ENCODE measurements around the gene KCNC2. TPM values are rescaled to one million over a fixed set of nuclear protein-coding genes. Genes with fewer than 3 reads are reported as not detected.

KCNC2 gene
- total and polyA plus RNA-seq, 2 donors (not counting 3 experiments of a cell fraction or from before 2014, with no cell fraction given) = not detected

DNA sequence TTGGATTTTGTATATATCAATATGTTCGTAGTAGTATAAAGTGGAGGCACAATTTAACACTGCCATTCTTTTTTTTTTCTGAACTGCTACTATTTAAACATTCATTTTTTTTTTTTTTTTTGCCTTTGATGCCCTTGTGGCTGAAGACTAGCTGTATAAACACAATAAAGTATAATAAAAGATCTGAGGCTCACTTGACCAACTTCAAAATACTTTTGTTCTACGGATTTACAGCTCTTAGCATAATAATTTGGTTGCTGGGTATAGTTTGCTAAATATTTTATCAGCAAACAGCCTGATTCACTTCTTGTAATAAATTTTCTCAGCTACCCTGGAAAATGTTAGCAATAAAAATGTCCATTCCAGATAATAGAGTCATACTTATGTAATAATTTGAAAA is 128.3 kb downstream of the KCNC2 start:
- DNase-seq (ENCODE audit: low read depth, low spot score) = no peak
- BruUV-seq (replicated peaks) = no TSS peak
- TF ChIP-seq EZH2 (IDR thresholded peaks at IDR 0.05; ENCODE audit: borderline replicate concordance, low read depth, low read length, severe bottlenecking) (no peak), POLR2A (IDR thresholded peaks at IDR 0.05; ENCODE audit: low read depth, low read length) (no peak), FOS (IDR thresholded peaks at IDR 0.05; ENCODE audit: borderline replicate concordance, insufficient read depth, low read length) (no peak), POLR2AphosphoS5 (IDR thresholded peaks at IDR 0.05; ENCODE audit: insufficient read depth, low read depth, low read length) (no peak), MYC (IDR thresholded peaks at IDR 0.05; ENCODE audit: low read depth, low read length) (no peak), JUN (IDR thresholded peaks at IDR 0.05; ENCODE audit: borderline replicate concordance, insufficient read depth, insufficient read length, low read depth) (no peak), GATA2 (IDR thresholded peaks at IDR 0.05; ENCODE audit: insufficient read depth, insufficient read length, low read depth, low read length) (no peak)
- TF ChIP-seq, protein P1, sequence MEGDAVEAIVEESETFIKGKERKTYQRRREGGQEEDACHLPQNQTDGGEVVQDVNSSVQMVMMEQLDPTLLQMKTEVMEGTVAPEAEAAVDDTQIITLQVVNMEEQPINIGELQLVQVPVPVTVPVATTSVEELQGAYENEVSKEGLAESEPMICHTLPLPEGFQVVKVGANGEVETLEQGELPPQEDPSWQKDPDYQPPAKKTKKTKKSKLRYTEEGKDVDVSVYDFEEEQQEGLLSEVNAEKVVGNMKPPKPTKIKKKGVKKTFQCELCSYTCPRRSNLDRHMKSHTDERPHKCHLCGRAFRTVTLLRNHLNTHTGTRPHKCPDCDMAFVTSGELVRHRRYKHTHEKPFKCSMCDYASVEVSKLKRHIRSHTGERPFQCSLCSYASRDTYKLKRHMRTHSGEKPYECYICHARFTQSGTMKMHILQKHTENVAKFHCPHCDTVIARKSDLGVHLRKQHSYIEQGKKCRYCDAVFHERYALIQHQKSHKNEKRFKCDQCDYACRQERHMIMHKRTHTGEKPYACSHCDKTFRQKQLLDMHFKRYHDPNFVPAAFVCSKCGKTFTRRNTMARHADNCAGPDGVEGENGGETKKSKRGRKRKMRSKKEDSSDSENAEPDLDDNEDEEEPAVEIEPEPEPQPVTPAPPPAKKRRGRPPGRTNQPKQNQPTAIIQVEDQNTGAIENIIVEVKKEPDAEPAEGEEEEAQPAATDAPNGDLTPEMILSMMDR (IDR thresholded peaks at IDR 0.05; ENCODE audit: extremely low read depth in 1 of 2, insufficient read depth in 1 of 2, low read depth in 1 of 2, low read length in 2 of 2) = no peak
- TF ChIP-seq, protein P2, sequence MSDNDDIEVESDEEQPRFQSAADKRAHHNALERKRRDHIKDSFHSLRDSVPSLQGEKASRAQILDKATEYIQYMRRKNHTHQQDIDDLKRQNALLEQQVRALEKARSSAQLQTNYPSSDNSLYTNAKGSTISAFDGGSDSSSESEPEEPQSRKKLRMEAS (IDR thresholded peaks at IDR 0.05; ENCODE audit: insufficient read depth, insufficient read length) = no peak
- Histone ChIP-seq H4K20me1 (replicated peaks; ENCODE audit: control insufficient read depth, extremely low read depth, insufficient read depth, low read length) (no peaks in the 10 kb centered on the region), H3K79me2 (ENCODE audit: control insufficient read depth, insufficient read depth, low read length) (no peaks in the 10 kb centered on the region), H2AFZ (ENCODE audit: low read depth, low read length) (no peak overlapping the region), H3K36me3 (ENCODE audit: control insufficient read depth in 2 of 2, extremely low read depth in 1 of 2, insufficient read depth in 2 of 2, low read length in 2 of 2) (no peaks in the 10 kb centered on the region), H3K27ac (ENCODE audit: insufficient read depth, low read depth, low read length) (no peak overlapping the region), H3K4me1 (ENCODE audit: control insufficient read depth, extremely low read depth, insufficient read depth, low read length) (no peaks in the 10 kb centered on the region), H3K9me3 (replicated peaks; ENCODE audit: control insufficient read depth, insufficient read depth, low read length) (no peaks in the 10 kb centered on the region), H3K4me2 (ENCODE audit: insufficient read depth, low read length) (no peak overlapping the region), H3K9me1 (replicated peaks; ENCODE audit: control insufficient read depth, extremely low read depth, insufficient read depth, low read length) (no peaks in the 10 kb centered on the region), H3K27me3 (ENCODE audit: control insufficient read depth in 2 of 2, insufficient read depth in 2 of 2, low read length in 2 of 2) (no peaks in the 10 kb centered on the region), H3K9ac (replicated peaks; ENCODE audit: extremely low read depth, insufficient read depth, low read length) (no peak overlapping the region), H3K4me3 (replicated peaks in 1 of 3; ENCODE audit: insufficient read depth in 1 of 3, low read depth in 1 of 3, low read length in 3 of 3) (no peak overlapping the region)
- ChIA-PET CTCF (no interaction called here), POLR2A (no interaction called here)
- intact Hi-C loops (cut with micrococcal nuclease) = no loop called here
- dilution Hi-C loops (cut with MboI; ENCODE audit: extremely low pct_ligation_motif_present, low sequenced_read_pairs) = no loop called here
- no peak for FAIRE-seq

All from endothelial cell of umbilical vein (primary cell).